B cell (primary cell): Measurements from ENCODE around the gene DPP10. TPM values are rescaled to one million over a fixed set of nuclear protein-coding genes. Genes with fewer than 3 reads are reported as not detected.

Experiments
- ATAC-seq: fragments of 200-7000 bp; cut with Tn5 transposase; one replicate; pipeline ENCODE4 v1.10.0; 2021; ENCODE audit warnings: low read depth, mild to moderate bottlenecking, moderate number of reproducible peaks, moderate library complexity
- CTCF ChIA-PET: fragments of 350-600 bp; sonication (Branson Sonifier 250); formaldehyde crosslinking; loops from one replicate; lab custom pipeline; 2021; ENCODE audit warnings: antibody characterized with exemption, inconsistent platforms; lab: Charles Lee
- POLR2A ChIA-PET: fragments of 350-600 bp; sonication (Branson Sonifier 250); formaldehyde crosslinking; loops from one replicate; lab custom pipeline; 2021; ENCODE audit warnings: antibody characterized with exemption; lab: Charles Lee
- DNase-seq: peaks from one replicate; pipeline ENCODE4 v3.0.0; 2013
- H2AFZ ChIP-seq: 2 replicates; pipeline ENCODE4 v1.6.1; 2012; ENCODE audit warnings: mild to moderate bottlenecking, low read depth, low read length; ENCODE audit not compliant: insufficient read depth, poor library complexity, severe bottlenecking
- H3K27ac ChIP-seq, 2 donors: 1 replicate in 1 of 2; 2 replicates in 1 of 2; pipeline ENCODE4 v1.5.1; 2012 to 2013; ENCODE audit warnings: low read length in 2 of 2, mild to moderate bottlenecking in 2 of 2, moderate library complexity in 1 of 2
- H3K27me3 ChIP-seq, 4 experiments: fragments of 200-600 bp in 1 of 4; sonication (generic) in 1 of 4; replicated peaks in 1 of 4; 1 replicate in 2 of 4; 2 replicates in 2 of 4; pipeline versions ENCODE4 v1.6.1 to v1.7.0; 2013 to 2016; ENCODE audit warnings: low read length in 3 of 4, mild to moderate bottlenecking in 2 of 4, mixed read lengths in 1 of 4, moderate library complexity in 1 of 4; ENCODE audit not compliant: insufficient read depth in 4 of 4, control insufficient read depth in 3 of 4; ENCODE audit errors: control extremely low read depth in 1 of 4
- H3K36me3 ChIP-seq, 2 experiments: replicated peaks in 1 of 2; 1 replicate in 1 of 2; 2 replicates in 1 of 2; pipeline versions ENCODE4 v1.6.1 to v1.7.1; 2013; ENCODE audit warnings: low read length in 1 of 2; ENCODE audit not compliant: insufficient read depth in 2 of 2, control insufficient read depth in 1 of 2; ENCODE audit errors: control extremely low read depth in 1 of 2, extremely low read depth in 1 of 2
- H3K4me1 ChIP-seq, 2 donors: fragments of 200-600 bp in 1 of 2; sonication (generic) in 1 of 2; 1 replicate in 1 of 2; 2 replicates in 1 of 2; pipeline versions ENCODE4 v1.5.1 to v1.6.1; 2013 to 2017; ENCODE audit warnings: low read length in 2 of 2; ENCODE audit not compliant: control insufficient read depth in 2 of 2, insufficient read depth in 2 of 2
- H3K4me2 ChIP-seq: replicated peaks from 2 replicates; pipeline ENCODE3; 2012; ENCODE audit warnings: mild to moderate bottlenecking, low read depth, low read length; ENCODE audit not compliant: poor library complexity, severe bottlenecking
- H3K4me3 ChIP-seq, 5 experiments: fragments of 200-600 bp in 1 of 5; sonication (generic) in 1 of 5; 1 replicate in 3 of 5; 2 replicates in 2 of 5; pipeline versions ENCODE4 v1.5.1 to v1.7.0; 2011 to 2016; ENCODE audit warnings: low read length in 4 of 5, mild to moderate bottlenecking in 4 of 5, low read depth in 2 of 5, control low read depth in 1 of 5, moderate library complexity in 1 of 5; ENCODE audit not compliant: insufficient read depth in 1 of 5; ENCODE audit errors: control extremely low read depth in 1 of 5, extremely low read depth in 1 of 5
- H3K79me2 ChIP-seq: fragments of 200-600 bp; sonication (generic); one replicate; pipeline ENCODE4 v1.6.0; 2016; ENCODE audit warnings: low read length; ENCODE audit not compliant: control insufficient read depth, insufficient read depth
- H3K9ac ChIP-seq: fragments of 200-600 bp; sonication (generic); 2 replicates; pipeline ENCODE4 v1.6.1; 2017; ENCODE audit warnings: mild to moderate bottlenecking, low read length, moderate library complexity
- H3K9me3 ChIP-seq, 3 donors: one replicate each; pipeline versions ENCODE4 v1.6.1 to v1.7.1; 2013; ENCODE audit warnings: low read length in 2 of 3; ENCODE audit not compliant: control insufficient read depth in 2 of 3, insufficient read depth in 1 of 3; ENCODE audit errors: control extremely low read depth in 1 of 3
- H4K20me1 ChIP-seq: 2 replicates; pipeline ENCODE4 v1.6.0; 2012; ENCODE audit warnings: mild to moderate bottlenecking, low read length; ENCODE audit not compliant: insufficient read depth, control insufficient read depth, poor library complexity, severe bottlenecking
- H3K27ac Mint-ChIP-seq: one replicate; pipeline ENCODE4 v1.8.0; 2021; ENCODE audit warnings: mixed read lengths
- H3K27me3 Mint-ChIP-seq: one replicate; pipeline ENCODE4 v1.8.0; 2021; ENCODE audit warnings: mixed read lengths
- H3K4me1 Mint-ChIP-seq: one replicate; pipeline ENCODE4 v1.8.0; 2021; ENCODE audit warnings: mixed read lengths
- H3K4me3 Mint-ChIP-seq: one replicate; pipeline ENCODE4 v1.8.0; 2021; ENCODE audit warnings: mixed read lengths
- H3K9me3 Mint-ChIP-seq: one replicate; pipeline ENCODE4 v1.8.0; 2022; ENCODE audit warnings: mixed read lengths; ENCODE audit not compliant: insufficient read depth
- CTCF ChIP-seq: fragments of 200-600 bp; IDR thresholded peaks from one replicate; pipeline ENCODE4 v1.8.0; 2022; ENCODE audit warnings: antibody characterized with exemption, mild to moderate bottlenecking
- EZH2 ChIP-seq: IDR thresholded peaks from 2 replicates; pipeline ENCODE4 v1.6.1; 2012; ENCODE audit warnings: borderline replicate concordance, low read depth, mild to moderate bottlenecking, moderate library complexity, low read length; ENCODE audit not compliant: insufficient read depth, poor library complexity, severe bottlenecking
- WGBS: methylation state at CpG from one replicate; pipeline ENCODE4 v1.1.5; 2013; ENCODE audit warnings: missing lambda C conversion rate; ENCODE audit not compliant: insufficient coverage; 5-methylcytosine and 5-hydroxymethylcytosine counted together
- intact Hi-C: fragments of 100-400 bp; cut with micrococcal nuclease; formaldehyde crosslinking; loops from one replicate; pipeline ENCODE4 v1.10.0; 2022
- polyA plus RNA-seq: library from polyadenylated mRNA; depleted of rRNA; stranded (reverse); fragments of >200 nt; gene quantifications from 2 replicates; pipeline ENCODE4 v1.2.3, GENCODE V29; 2012
- total RNA-seq, 2 donors: library from RNA; stranded (reverse); fragments of 120-200 nt in 1 of 2; gene quantifications; 1 replicate in 1 of 2; 2 replicates in 1 of 2; pipeline versions ENCODE4 v1.2.3 to v1.2.4, GENCODE V29; 2013 to 2022

DPP10 gene
- total and polyA plus RNA-seq, 2 donors (not counting 1 experiment from before 2014, with no cell fraction given) = not detected

- TF ChIP-seq EZH2 = no peak
- TF ChIP-seq CTCF = no peak
- H3K9me3 Mint-ChIP-seq = peaks cover 2% of the 10 kb centered on the region
- ATAC-seq (no peak), DNase-seq (no peak)
- H3K4me2 ChIP-seq = no peak overlapping the region
- peaks cover 0 to 7% (median 0%) of the 10 kb centered on the region in 3 donors for H3K9me3 ChIP-seq
- H2AFZ ChIP-seq = no peak overlapping the region
- no peaks in the 10 kb centered on the region for H3K79me2 ChIP-seq
- H3K4me1 ChIP-seq = no peaks in the 10 kb centered on the region
- CTCF ChIA-PET = no interaction called here
- H3K9ac ChIP-seq = no peak overlapping the region
- H3K27ac ChIP-seq = no peak overlapping the region
- POLR2A ChIA-PET = no interaction called here
- intact Hi-C loops = no loop called here
- H3K4me3 ChIP-seq = no peak overlapping the region
- no peaks in the 10 kb centered on the region for H3K4me1 Mint-ChIP-seq
- no peaks in the 10 kb centered on the region for H4K20me1 ChIP-seq
- no CpG with 5 or more reads among the region's 4 CpGs for WGBS
- no peaks in the 10 kb centered on the region for H3K27me3 Mint-ChIP-seq
- H3K4me3 Mint-ChIP-seq = no peak overlapping the region
- H3K36me3 ChIP-seq = no peaks in the 10 kb centered on the region
- no peaks in the 10 kb centered on the region for H3K27me3 ChIP-seq
- H3K27ac Mint-ChIP-seq = no peak overlapping the region
Observed at GRCh38 chr2:114797540-114797939, 355.1 kb downstream of the DPP10 start.

DNA sequence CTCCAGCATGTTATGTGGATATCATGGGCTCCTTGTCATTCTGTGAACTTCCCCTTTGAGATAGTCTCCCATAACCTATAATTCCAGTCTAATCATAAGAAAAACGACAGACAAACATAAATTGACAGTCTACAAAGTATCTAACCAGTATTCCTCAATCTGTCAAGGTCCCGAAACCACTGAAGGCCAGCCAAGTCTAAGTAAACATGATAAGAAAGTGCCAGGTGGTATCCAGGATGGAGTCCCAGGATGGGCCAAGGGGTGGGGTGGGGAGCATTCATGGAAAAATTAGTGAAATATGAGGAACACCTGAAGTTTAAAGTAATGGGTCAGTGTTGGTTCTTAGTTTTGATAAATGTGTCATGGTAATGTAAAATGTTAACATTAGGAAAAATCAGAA lies 355.5 kb downstream of the DPP10 start:
- ChIA-PET CTCF (no interaction called here), POLR2A (no interaction called here)
- H3K4me3 ChIP-seq = no peak overlapping the region
- no peaks in the 10 kb centered on the region for H3K27me3 ChIP-seq
- H3K9ac ChIP-seq = no peak overlapping the region
- ATAC-seq = no peak
- no peak overlapping the region for H2AFZ ChIP-seq
- peaks cover 0 to 7% (median 0%) of the 10 kb centered on the region in 3 donors for H3K9me3 ChIP-seq
- intact Hi-C loops = no loop called here
- Mint-ChIP-seq H3K27me3 (no peaks in the 10 kb centered on the region), H3K9me3 (peaks cover 2% of the 10 kb centered on the region), H3K4me3 (no peak overlapping the region), H3K4me1 (no peaks in the 10 kb centered on the region), H3K27ac (no peak overlapping the region)
- no peak for DNase-seq
- H3K4me1 ChIP-seq = no peaks in the 10 kb centered on the region
- 100% methylated on average over 1 of the region's 2 CpGs for WGBS
- no peak overlapping the region for H3K4me2 ChIP-seq
- no peak overlapping the region for H3K27ac ChIP-seq
- no peaks in the 10 kb centered on the region for H4K20me1 ChIP-seq
- TF ChIP-seq CTCF (no peak), EZH2 (no peak)
- no peaks in the 10 kb centered on the region for H3K36me3 ChIP-seq
- no peaks in the 10 kb centered on the region for H3K79me2 ChIP-seq
